DOHH2 (cell line): ENCODE measurements around the gene UGT2B17.

ENCODE experiments used
- CTCF ChIP-seq: fragments of 200-600 bp; sonication (generic); IDR thresholded peaks from one replicate; pipeline ENCODE4 v1.5.1; 2014; ENCODE audit warnings: antibody characterized with exemption, mild to moderate bottlenecking, low read depth, low read length; ENCODE audit not compliant: poor library complexity, severe bottlenecking
- EZH2phosphoT487 ChIP-seq: fragments of 200-600 bp; sonication (generic); IDR thresholded peaks from 2 replicates; pipeline ENCODE4 v1.6.1; 2017; ENCODE audit warnings: borderline replicate concordance, mild to moderate bottlenecking, antibody characterized with exemption, low read length, moderate library complexity, mixed read lengths

DNA sequence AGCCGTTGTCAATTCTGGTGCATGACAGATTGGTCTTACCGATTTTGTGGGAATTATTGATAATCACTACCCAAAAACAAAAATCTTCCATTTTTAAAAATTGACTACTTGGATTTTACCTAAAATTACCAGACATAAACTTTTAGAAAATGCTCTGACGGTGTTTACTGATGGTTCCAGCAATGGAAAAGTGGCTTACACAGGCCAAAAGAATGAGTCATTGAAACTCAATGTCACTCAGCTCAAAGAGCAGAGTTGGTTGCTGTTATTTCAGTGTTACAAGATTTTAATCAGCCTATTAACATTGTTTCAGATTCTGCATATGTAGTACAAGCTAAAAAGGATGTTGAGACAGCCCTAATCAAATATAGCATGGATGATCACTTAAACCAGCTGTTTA lies 23.0 kb upstream of the UGT2B17 start:
- TF ChIP-seq EZH2phosphoT487 (no peak), CTCF (no peak)
